ENCODE measurements around the gene NLRP7. TPM values are rescaled to one million over a fixed set of nuclear protein-coding genes. Genes with fewer than 3 reads are reported as not detected.

The NLRP7 gene
- polyA plus RNA-seq, 1 experiment = not detected

GRCh38 chr19:54889566-54889965, 57.8 kb downstream of the NLRP7 start:
- DNase-seq (ENCODE audit: low read depth, low spot score) = no peak
- Histone ChIP-seq H3K4me3 (ENCODE audit: low read depth, low read length) (no peak overlapping the region), H3K9me3 (ENCODE audit: control insufficient read depth, insufficient read depth, low read length) (peaks cover 65% of the 10 kb centered on the region), H3K27ac (ENCODE audit: low read depth, low read length) (no peak overlapping the region), H3K27me3 (ENCODE audit: control insufficient read depth, insufficient read depth, low read length) (no peaks in the 10 kb centered on the region)
- ChIA-PET CTCF (no interaction called here), POLR2A (no interaction called here)
- TF ChIP-seq, protein P1, sequence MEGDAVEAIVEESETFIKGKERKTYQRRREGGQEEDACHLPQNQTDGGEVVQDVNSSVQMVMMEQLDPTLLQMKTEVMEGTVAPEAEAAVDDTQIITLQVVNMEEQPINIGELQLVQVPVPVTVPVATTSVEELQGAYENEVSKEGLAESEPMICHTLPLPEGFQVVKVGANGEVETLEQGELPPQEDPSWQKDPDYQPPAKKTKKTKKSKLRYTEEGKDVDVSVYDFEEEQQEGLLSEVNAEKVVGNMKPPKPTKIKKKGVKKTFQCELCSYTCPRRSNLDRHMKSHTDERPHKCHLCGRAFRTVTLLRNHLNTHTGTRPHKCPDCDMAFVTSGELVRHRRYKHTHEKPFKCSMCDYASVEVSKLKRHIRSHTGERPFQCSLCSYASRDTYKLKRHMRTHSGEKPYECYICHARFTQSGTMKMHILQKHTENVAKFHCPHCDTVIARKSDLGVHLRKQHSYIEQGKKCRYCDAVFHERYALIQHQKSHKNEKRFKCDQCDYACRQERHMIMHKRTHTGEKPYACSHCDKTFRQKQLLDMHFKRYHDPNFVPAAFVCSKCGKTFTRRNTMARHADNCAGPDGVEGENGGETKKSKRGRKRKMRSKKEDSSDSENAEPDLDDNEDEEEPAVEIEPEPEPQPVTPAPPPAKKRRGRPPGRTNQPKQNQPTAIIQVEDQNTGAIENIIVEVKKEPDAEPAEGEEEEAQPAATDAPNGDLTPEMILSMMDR (IDR thresholded peaks at IDR 0.05; ENCODE audit: low read depth, low read length) = no peak

DNA sequence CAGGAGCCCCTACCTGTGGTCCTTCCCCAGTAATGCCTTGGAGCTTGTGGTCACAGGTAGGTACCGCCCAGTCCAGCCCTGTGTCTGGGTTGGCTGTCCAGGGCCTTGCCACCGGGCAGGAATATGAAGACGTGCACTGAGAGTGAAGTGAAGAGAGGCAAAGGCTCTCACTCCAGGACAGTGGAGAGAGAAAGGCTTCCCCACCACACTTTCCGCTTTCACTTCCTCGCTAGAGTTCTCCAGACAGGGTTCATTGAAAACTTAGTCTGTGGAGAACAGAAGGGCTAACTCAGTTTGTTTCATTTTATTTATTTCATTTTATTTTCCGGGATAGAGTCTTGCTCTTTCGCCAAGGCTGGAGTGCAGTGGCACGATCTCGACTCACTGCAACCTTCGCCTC, 59.1 kb downstream of the NLRP7 start:
- H3K27me3 ChIP-seq (ENCODE audit: control insufficient read depth, insufficient read depth, low read length) = no peaks in the 10 kb centered on the region
- H3K4me3 ChIP-seq (ENCODE audit: low read depth, low read length) = no peak overlapping the region
- POLR2A ChIA-PET = no interaction called here
- H3K27ac ChIP-seq (ENCODE audit: low read depth, low read length) = no peak overlapping the region
- CTCF ChIA-PET = no interaction called here
- DNase-seq (ENCODE audit: low read depth, low spot score) = no peak
- peaks cover 68% of the 10 kb centered on the region for H3K9me3 ChIP-seq (ENCODE audit: control insufficient read depth, insufficient read depth, low read length)
- TF ChIP-seq, protein P1 (IDR thresholded peaks at IDR 0.05; ENCODE audit: low read depth, low read length) = no peak

- H3K27me3 ChIP-seq (ENCODE audit: control insufficient read depth, insufficient read depth, low read length) = no peaks in the 10 kb centered on the region
- DNase-seq (ENCODE audit: low read depth, low spot score) = no peak
- CTCF ChIA-PET = interaction anchor here (0.7 kb wide), 1 partner anchor 285 kb away, joined by 3 read pairs; no protein-coding TSS in a partner anchor
- TF ChIP-seq, protein P1 (IDR thresholded peaks at IDR 0.05; ENCODE audit: low read depth, low read length) = no peak
- no peak overlapping the region for H3K4me3 ChIP-seq (ENCODE audit: low read depth, low read length)
- H3K9me3 ChIP-seq (ENCODE audit: control insufficient read depth, insufficient read depth, low read length) = peaks cover 68% of the 10 kb centered on the region
- no peak overlapping the region for H3K27ac ChIP-seq (ENCODE audit: low read depth, low read length)
- POLR2A ChIA-PET = no interaction called here
Measured at GRCh38 chr19:54883228-54883627, 64.1 kb downstream of the NLRP7 start.

GRCh38 chr19:54882758-54883157, 64.6 kb downstream of the NLRP7 start:
- Histone ChIP-seq H3K27ac (ENCODE audit: low read depth, low read length) (no peak overlapping the region), H3K9me3 (ENCODE audit: control insufficient read depth, insufficient read depth, low read length) (peaks cover 67% of the 10 kb centered on the region), H3K4me3 (ENCODE audit: low read depth, low read length) (no peak overlapping the region), H3K27me3 (ENCODE audit: control insufficient read depth, insufficient read depth, low read length) (no peaks in the 10 kb centered on the region)
- ChIA-PET CTCF (no interaction called here), POLR2A (no interaction called here)
- TF ChIP-seq, protein P1 (IDR thresholded peaks at IDR 0.05; ENCODE audit: low read depth, low read length) = no peak
- DNase-seq (ENCODE audit: low read depth, low spot score) = no peak

- H3K27ac ChIP-seq (ENCODE audit: low read depth, low read length) = no peak overlapping the region
- H3K4me3 ChIP-seq (ENCODE audit: low read depth, low read length) = no peak overlapping the region
- TF ChIP-seq, protein P1 (IDR thresholded peaks at IDR 0.05; ENCODE audit: low read depth, low read length) = no peak
- no peaks in the 10 kb centered on the region for H3K27me3 ChIP-seq (ENCODE audit: control insufficient read depth, insufficient read depth, low read length)
- CTCF ChIA-PET = no interaction called here
- H3K9me3 ChIP-seq (ENCODE audit: control insufficient read depth, insufficient read depth, low read length) = peaks cover 64% of the 10 kb centered on the region
- POLR2A ChIA-PET = no interaction called here
- no peak for DNase-seq (ENCODE audit: low read depth, low spot score)
Measured at GRCh38 chr19:54881884-54882283, 65.4 kb downstream of the NLRP7 start.

Measured in AG04450 (cell line).